ENCODE results near the gene YPEL2.

Gene YPEL2

DNA sequence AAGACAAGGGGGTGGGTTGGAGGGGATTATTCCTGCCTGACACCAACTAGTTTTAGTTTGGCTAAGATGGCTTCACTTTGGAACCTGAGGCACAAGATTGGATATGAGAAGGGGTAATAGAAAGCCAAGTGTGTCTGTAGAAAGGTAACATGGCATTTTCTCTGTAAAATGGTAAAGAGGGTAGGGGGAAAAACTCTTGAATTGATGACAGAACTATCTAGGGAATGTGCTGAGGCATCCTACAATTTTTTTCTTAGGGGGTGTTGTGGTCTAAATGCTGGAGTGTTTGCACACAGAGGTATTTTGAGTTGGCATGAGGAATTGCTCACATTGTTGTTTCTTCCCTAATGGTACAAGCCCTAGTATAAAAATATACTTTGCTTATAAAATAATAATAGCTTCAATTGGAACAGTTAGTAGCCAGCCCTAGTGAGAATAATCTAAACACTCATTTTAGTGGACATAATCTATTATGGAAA is 25.8 kb downstream of the YPEL2 start:
- no peak for DNase-seq (ENCODE audit: low read depth in 2 of 2)

DNA sequence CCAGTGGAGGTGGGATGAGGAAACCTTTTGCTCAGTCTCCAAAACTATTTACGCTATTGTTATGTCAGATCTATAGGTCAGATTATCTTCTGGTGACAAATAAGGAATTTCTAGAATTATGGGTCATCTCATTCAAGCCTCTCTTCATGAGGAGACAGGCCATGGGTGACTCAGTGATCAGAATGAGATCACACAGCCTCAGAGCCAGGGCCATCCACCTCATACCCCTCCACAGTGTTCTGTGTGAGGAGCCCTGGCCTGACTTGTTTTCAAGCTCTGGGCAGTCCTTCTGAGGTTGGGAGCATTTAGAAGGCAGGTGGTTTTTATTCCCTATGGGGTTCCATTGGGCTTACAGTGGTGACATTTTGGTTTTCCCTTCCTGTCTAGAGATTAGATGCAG is 26.5 kb downstream of the YPEL2 start:
- DNase-seq (ENCODE audit: low read depth in 2 of 2) = no peak

DNA sequence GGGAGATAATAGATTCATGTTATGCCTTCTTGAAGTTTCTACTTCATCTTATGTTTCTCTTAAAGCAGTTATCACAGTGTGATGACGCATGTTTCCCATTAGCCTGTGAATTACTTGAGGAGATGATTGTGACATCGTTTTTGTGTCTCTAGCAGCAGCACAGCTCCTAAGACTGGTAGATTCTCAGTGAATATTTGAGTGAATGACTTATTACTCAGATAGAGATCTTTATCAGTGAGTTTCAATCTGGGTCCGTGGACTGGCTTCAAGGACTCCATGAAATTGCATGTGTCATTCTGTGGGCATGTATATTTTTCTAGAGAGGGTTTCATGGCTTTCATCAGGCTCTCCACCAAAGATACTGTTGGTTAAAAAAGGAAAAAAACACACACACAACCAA is 29.9 kb downstream of the YPEL2 start:
- DNase-seq (ENCODE audit: low read depth in 2 of 2) = no peak

DNA sequence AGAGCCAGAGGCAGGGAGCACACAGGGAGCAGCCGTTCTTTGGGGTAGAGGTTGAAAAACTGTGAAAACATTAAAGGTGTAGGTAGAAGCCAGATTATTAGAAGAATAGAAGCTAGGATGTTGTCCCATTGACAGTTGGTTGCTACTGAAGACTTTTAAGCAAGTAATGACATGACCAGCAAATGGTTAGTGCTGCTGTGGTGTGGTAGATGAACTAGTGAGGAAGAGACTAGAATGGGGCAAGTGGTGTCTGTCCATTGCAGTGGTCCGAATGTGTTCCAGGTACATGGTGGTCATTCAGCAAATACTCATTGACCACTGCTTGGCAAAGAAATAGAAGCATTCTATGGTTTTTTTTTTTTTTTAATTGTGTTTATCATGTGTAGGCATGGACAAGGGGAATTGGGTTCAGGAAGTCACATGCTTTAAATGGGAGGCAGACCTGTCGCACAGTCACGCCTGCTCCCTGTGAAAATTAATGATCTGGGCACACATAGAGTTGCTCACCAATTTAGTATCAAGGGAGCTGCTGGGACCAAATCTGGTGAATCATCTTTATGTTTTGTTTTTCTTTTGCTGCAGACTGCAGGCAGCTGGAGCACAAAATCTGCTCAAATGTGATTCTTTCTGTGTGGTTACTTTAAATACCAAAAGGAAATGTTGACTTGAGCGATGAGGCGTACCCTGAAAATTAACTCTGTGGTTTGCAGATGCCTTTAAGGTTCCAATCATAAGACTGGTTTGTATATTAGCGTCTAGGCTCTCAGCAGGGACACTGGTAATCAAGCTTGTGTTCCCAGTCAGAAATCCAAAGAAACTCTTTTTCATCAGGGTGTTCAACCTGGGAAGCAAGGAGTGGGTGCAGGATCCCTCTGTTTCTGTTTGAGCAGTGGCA is 30.7 kb downstream of the YPEL2 start:
- peak in 1 of 2 donors; percentile 8 for DNase-seq (ENCODE audit: low read depth in 2 of 2)

DNA sequence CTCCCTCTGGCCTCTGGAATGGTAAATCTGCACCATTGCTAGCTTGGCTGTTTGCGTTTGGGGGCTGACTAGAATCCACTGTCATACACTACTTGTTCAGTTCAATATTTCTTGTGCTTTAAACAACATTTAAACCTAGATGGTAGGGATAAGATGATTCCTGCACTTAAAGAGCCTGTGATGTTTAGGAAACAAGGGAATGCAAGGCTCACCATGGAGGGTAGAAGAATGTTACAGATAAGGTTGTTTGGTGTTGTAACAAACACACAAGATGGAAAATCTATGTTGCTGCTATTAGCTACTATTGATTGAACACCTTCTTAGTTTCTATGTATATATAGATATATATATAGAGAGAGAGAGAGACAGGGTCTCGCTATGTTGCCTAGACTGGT is 31.4 kb downstream of the YPEL2 start:
- no peak for DNase-seq (ENCODE audit: low read depth in 2 of 2)

GRCh38 chr17:59365383-59365981 is 34.0 kb downstream of the YPEL2 start:
- no peak for DNase-seq (ENCODE audit: low read depth in 2 of 2)

GRCh38 chr17:59366040-59366757 is 34.7 kb downstream of the YPEL2 start:
- no peak for DNase-seq (ENCODE audit: low read depth in 2 of 2)

DNA sequence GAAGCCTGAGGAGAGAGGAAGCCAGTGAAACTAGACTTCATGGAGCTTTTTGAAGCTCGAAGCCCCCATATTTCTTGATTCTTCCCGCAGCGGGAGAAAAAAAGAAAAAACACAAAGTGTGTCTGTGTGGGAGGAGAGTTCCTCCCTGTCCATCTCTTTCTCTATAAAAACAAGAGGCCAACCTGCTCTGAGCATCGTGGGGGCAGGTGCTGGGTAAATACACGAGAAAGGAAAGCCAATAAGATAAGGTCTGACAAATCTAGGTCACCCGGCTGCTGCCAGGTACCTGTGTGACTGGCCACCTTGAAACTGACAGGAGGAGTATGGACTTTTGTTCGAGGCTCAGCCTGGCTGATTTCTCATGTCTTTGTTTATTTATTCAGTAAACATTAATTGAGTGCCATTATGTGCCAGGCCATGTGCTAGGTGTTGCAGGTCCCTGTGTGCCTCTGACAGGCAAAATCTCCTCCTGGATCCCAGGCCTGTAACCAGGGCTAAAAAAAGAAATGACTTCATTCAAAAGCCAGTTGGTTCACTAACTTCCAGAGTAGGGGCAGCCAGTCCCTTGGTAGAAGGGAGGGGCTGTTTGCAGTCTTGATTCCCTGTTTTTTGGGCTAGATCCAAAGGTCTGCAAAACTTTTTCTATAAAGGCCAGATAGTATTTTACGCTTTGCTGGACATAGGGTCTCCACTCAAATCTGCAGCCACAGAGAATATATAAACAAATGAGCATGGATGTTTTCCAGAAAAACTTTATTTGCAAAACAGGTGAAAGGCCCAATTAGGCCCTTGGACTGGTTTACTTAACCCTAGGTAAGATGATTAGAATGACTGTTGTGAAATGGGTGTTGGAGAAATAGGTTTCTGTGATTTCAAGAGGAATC is 35.6 kb downstream of the YPEL2 start:
- DNase-seq (ENCODE audit: low read depth in 2 of 2) = no peak

- no peak for DNase-seq (ENCODE audit: low read depth in 2 of 2)
Measured at GRCh38 chr17:59367657-59368045, 36.2 kb downstream of the YPEL2 start.

GRCh38 chr17:59368218-59368857 is 36.9 kb downstream of the YPEL2 start:
- DNase-seq (ENCODE audit: low read depth in 2 of 2) = no peak

- DNase-seq (ENCODE audit: low read depth in 2 of 2) = no peak
Measured at GRCh38 chr17:59369031-59369975, 37.8 kb downstream of the YPEL2 start.

GRCh38 chr17:59370593-59371299 is 39.3 kb downstream of the YPEL2 start:
- no peak for DNase-seq (ENCODE audit: low read depth in 2 of 2)

GRCh38 chr17:59371416-59372100 is 40.1 kb downstream of the YPEL2 start:
- no peak for DNase-seq (ENCODE audit: low read depth in 2 of 2)

DNA sequence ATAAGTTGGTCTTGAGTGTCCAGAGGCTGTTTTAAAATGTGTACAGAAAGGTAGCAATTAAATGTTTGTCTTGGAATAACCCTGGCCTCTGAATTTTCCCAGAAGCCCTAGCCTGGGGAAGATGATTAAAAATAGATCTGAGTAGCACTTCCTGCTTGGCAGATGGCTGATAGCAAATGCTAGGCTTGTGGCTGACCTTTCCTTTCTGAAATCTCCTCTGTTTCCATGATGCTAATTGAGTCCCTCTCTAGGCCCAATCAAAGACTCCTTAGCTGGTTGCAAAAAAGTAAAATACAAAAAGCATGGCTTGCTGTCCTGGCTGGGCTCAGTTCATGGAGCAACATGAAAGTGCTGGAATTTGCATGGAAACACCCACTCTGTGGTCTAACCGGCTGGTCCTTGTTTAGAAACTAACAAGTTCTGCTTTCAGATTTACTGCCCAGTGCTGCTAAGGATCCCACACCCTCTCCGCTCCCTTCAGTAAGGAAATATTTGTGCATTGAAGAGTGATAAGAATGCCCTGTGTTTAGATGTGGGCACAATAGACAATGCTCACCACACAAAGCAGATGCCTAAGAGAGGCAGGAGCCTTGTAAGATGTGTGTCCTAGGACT is 40.8 kb downstream of the YPEL2 start:
- no peak for DNase-seq (ENCODE audit: low read depth in 2 of 2)

- no peak for DNase-seq (ENCODE audit: low read depth in 2 of 2)
Measured at GRCh38 chr17:59373882-59374495, 42.5 kb downstream of the YPEL2 start.

GRCh38 chr17:59374612-59375011 is 43.2 kb downstream of the YPEL2 start:
- no peak for DNase-seq (ENCODE audit: low read depth in 2 of 2)

DNA sequence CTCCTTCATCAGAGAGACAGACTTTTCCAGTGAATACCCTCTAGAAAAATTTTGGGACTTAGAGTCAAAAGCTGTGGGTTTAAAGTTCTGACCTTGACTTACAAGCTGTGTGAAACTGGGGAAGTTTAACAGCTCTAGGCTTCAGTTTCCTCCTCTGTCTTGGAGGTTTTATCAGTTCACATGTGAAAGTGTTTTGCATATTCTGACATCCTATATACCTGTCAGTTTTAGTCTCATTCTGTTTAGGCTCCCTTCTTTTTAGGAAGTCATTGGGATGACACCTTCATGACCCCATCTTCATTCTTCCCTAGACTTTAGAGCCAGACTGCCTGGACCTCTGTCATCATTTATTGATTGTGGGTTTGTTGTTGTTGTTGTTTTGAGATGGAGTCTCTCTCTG is 44.4 kb downstream of the YPEL2 start:
- no peak for DNase-seq (ENCODE audit: low read depth in 2 of 2)

GRCh38 chr17:59376506-59376905 is 45.1 kb downstream of the YPEL2 start:
- no peak for DNase-seq (ENCODE audit: low read depth in 2 of 2)
